H9 (cell line): Measurements from ENCODE around the gene GRIN2D. TPM values are rescaled to one million over a fixed set of nuclear protein-coding genes. Genes with fewer than 3 reads are reported as not detected.

ENCODE experiments used
- DNase-seq: peaks from one replicate; pipeline ENCODE4 v3.0.0-alpha.2; 2017
- H2AFZ ChIP-seq: one replicate; pipeline ENCODE4 v1.6.1; 2013; ENCODE audit warnings: mild to moderate bottlenecking, low read length, control low read depth, moderate library complexity
- H2AK5ac ChIP-seq: 2 replicates; pipeline ENCODE4 v1.6.1; 2013; ENCODE audit warnings: low read length, control low read depth, mixed read lengths; ENCODE audit not compliant: insufficient read length
- H2BK120ac ChIP-seq: one replicate; pipeline ENCODE4 v1.6.1; 2013; ENCODE audit warnings: low read depth, mild to moderate bottlenecking, low read length, control low read depth, inconsistent platforms; ENCODE audit not compliant: poor library complexity, severe bottlenecking
- H2BK12ac ChIP-seq: 2 replicates; pipeline ENCODE4 v1.6.1; 2013; ENCODE audit warnings: low read length, control low read depth, mixed read lengths, low read depth; ENCODE audit not compliant: insufficient read length
- H2BK15ac ChIP-seq: 2 replicates; pipeline ENCODE4 v1.6.1; 2013; ENCODE audit warnings: low read depth, low read length, control low read depth
- H2BK20ac ChIP-seq: one replicate; pipeline ENCODE4 v1.6.1; 2013; ENCODE audit warnings: low read depth, mild to moderate bottlenecking, low read length, control low read depth, inconsistent platforms; ENCODE audit not compliant: poor library complexity, severe bottlenecking
- H2BK5ac ChIP-seq: 2 replicates; pipeline ENCODE4 v1.6.1; 2013; ENCODE audit warnings: low read length, control low read depth, mixed read lengths; ENCODE audit not compliant: insufficient read length
- H3K14ac ChIP-seq: 2 replicates; pipeline ENCODE4 v1.6.1; 2013; ENCODE audit warnings: low read length, control low read depth; ENCODE audit not compliant: insufficient read depth
- H3K18ac ChIP-seq: 2 replicates; pipeline ENCODE4 v1.6.1; 2013; ENCODE audit warnings: low read depth, mild to moderate bottlenecking, mixed read lengths, low read length, control low read depth; ENCODE audit not compliant: insufficient read length
- H3K23ac ChIP-seq: 2 replicates; pipeline ENCODE4 v1.6.1; 2013; ENCODE audit warnings: low read length, control low read depth, mixed read lengths, low read depth; ENCODE audit not compliant: insufficient read length
- H3K23me2 ChIP-seq: 2 replicates; pipeline ENCODE4 v1.6.1; 2013; ENCODE audit warnings: low read depth, mild to moderate bottlenecking, mixed read lengths, low read length, control low read depth; ENCODE audit not compliant: insufficient read length, poor library complexity, severe bottlenecking
- H3K27ac ChIP-seq: 2 replicates; pipeline ENCODE4 v1.5.1; 2013; ENCODE audit warnings: low read length, control low read depth, mixed read lengths, low read depth; ENCODE audit not compliant: insufficient read length
- H3K27me3 ChIP-seq: 2 replicates; pipeline ENCODE4 v1.6.1; 2013; ENCODE audit warnings: low read length, control low read depth, inconsistent platforms; ENCODE audit not compliant: insufficient read depth
- H3K4ac ChIP-seq: 2 replicates; pipeline ENCODE4 v1.6.1; 2013; ENCODE audit warnings: low read depth, mild to moderate bottlenecking, control low read depth, inconsistent platforms, low read length, moderate library complexity
- H3K4me1 ChIP-seq: 2 replicates; pipeline ENCODE4 v1.6.1; 2013; ENCODE audit warnings: low read length, control low read depth, inconsistent platforms; ENCODE audit not compliant: insufficient read depth
- H3K4me2 ChIP-seq: 2 replicates; pipeline ENCODE4 v1.6.1; 2013; ENCODE audit warnings: low read length, control low read depth, mixed read lengths; ENCODE audit not compliant: insufficient read length, insufficient read depth
- H3K56ac ChIP-seq: 2 replicates; pipeline ENCODE4 v1.6.1; 2013; ENCODE audit warnings: low read depth, mild to moderate bottlenecking, mixed read lengths, low read length, control low read depth; ENCODE audit not compliant: insufficient read length
- H3K79me1 ChIP-seq: 2 replicates; pipeline ENCODE4 v1.6.1; 2013; ENCODE audit warnings: low read depth, mild to moderate bottlenecking, moderate library complexity, low read length, control low read depth, inconsistent platforms; ENCODE audit not compliant: insufficient read depth, poor library complexity, severe bottlenecking
- H3K79me2 ChIP-seq: 2 replicates; pipeline ENCODE4 v1.6.1; 2013; ENCODE audit warnings: low read length, control low read depth, inconsistent platforms; ENCODE audit not compliant: insufficient read depth
- H3K9ac ChIP-seq: 2 replicates; pipeline ENCODE4 v1.6.1; 2013; ENCODE audit warnings: low read length, control low read depth, mixed read lengths; ENCODE audit not compliant: insufficient read length; ENCODE audit errors: extremely low read depth
- H3K9me3 ChIP-seq: one replicate; pipeline ENCODE4 v1.6.1; 2013; ENCODE audit warnings: low read depth, low read length, inconsistent platforms; ENCODE audit not compliant: control insufficient read depth
- H3T11ph ChIP-seq: one replicate; pipeline ENCODE4 v1.6.1; 2013; ENCODE audit warnings: mild to moderate bottlenecking, low read length, control low read depth, inconsistent platforms
- H4K20me1 ChIP-seq: one replicate; pipeline ENCODE4 v1.6.1; 2013; ENCODE audit not compliant: control insufficient read depth, insufficient read length, insufficient read depth
- H4K5ac ChIP-seq: 2 replicates; pipeline ENCODE4 v1.6.1; 2013; ENCODE audit warnings: low read depth, mild to moderate bottlenecking, mixed read lengths, low read length, control low read depth; ENCODE audit not compliant: insufficient read length
- H4K8ac ChIP-seq: replicated peaks from 2 replicates; pipeline ENCODE4 v1.6.1; 2013; ENCODE audit warnings: low read length, control low read depth, mixed read lengths, low read depth; ENCODE audit not compliant: insufficient read length
- H4K91ac ChIP-seq: 2 replicates; pipeline ENCODE4 v1.6.1; 2013; ENCODE audit warnings: low read depth, mild to moderate bottlenecking, moderate library complexity, mixed read lengths, low read length, control low read depth; ENCODE audit not compliant: insufficient read length
- H3K27ac Mint-ChIP-seq, 3 experiments: 2 replicates in 2 of 3; 3 replicates in 1 of 3; pipeline ENCODE4 v1.8.0; 2020 to 2021; ENCODE audit warnings: mixed read lengths in 3 of 3, mild to moderate bottlenecking in 1 of 3, moderate library complexity in 1 of 3
- H3K27me3 Mint-ChIP-seq: 2 replicates; pipeline ENCODE4 v1.8.0; 2021; ENCODE audit warnings: low read depth, mild to moderate bottlenecking, moderate library complexity, mixed read lengths
- H3K36me3 Mint-ChIP-seq, 3 experiments: 2 replicates in 2 of 3; 3 replicates in 1 of 3; pipeline ENCODE4 v1.8.0; 2020 to 2021; ENCODE audit warnings: low read depth in 3 of 3, mixed read lengths in 3 of 3; ENCODE audit not compliant: insufficient read depth in 1 of 3
- H3K4me1 Mint-ChIP-seq, 2 experiments: 2 replicates each; pipeline ENCODE4 v1.8.0; 2020; ENCODE audit warnings: mixed read lengths in 2 of 2
- H3K4me3 Mint-ChIP-seq, 2 experiments: 2 replicates in 1 of 2; 3 replicates in 1 of 2; pipeline ENCODE4 v1.8.0; 2020 to 2021; ENCODE audit warnings: mild to moderate bottlenecking in 2 of 2, mixed read lengths in 2 of 2, moderate library complexity in 1 of 2
- H3K9me3 Mint-ChIP-seq, 2 experiments: 2 replicates in 1 of 2; 3 replicates in 1 of 2; pipeline ENCODE4 v1.8.0; 2020; ENCODE audit warnings: mild to moderate bottlenecking in 2 of 2, mixed read lengths in 2 of 2, moderate library complexity in 1 of 2
- CTCF ChIP-seq: fragments of 200-600 bp; sonication (generic); conservative IDR thresholded peaks from 3 replicates; pipeline ENCODE4 v1.8.0; 2021; ENCODE audit warnings: antibody characterized with exemption, mild to moderate bottlenecking
- WGBS: extraction: QIAGEN DNeasy Blood & Tissue Kit; methylation state at CpG from one replicate; pipeline ENCODE4 v1.1.7; 2013; ENCODE audit warnings: missing lambda C conversion rate, low lambda C conversion rate, mixed read lengths; ENCODE audit not compliant: insufficient read length; ENCODE audit errors: extremely low coverage; 5-methylcytosine and 5-hydroxymethylcytosine counted together
- total RNA-seq: library from RNA; stranded (reverse); gene quantifications from 2 replicates; pipeline ENCODE4 v1.2.1, GENCODE V29; 2021

The GRIN2D gene
- total RNA-seq, 1 experiment from 2014 or later: 5.9 TPM

GRCh38 chr19:48395499-48395898 is 2.0 kb downstream of the GRIN2D start:
- H4K5ac ChIP-seq: no peak overlapping the region
- peaks cover 62% of the 10 kb centered on the region for H3K27me3 Mint-ChIP-seq
- peak overlapping the region in 1 of 2 experiments; percentile 84; a peak in 2 of 5 replicates for H3K4me3 Mint-ChIP-seq
- no peak overlapping the region for H3K27ac ChIP-seq
- peaks cover 20% of the 10 kb centered on the region for H3K23me2 ChIP-seq
- H3K27me3 ChIP-seq: peaks cover 8% of the 10 kb centered on the region; the same call in 1 of the 2 replicates
- H3K79me1 ChIP-seq: no peaks in the 10 kb centered on the region
- no peaks in the 10 kb centered on the region; the same call in 1 of the 2 replicates for H3K79me2 ChIP-seq
- no peak overlapping the region for H2AFZ ChIP-seq
- no peak overlapping the region for H2BK120ac ChIP-seq
- no peaks in the 10 kb centered on the region for H3K9me3 ChIP-seq
- no peak overlapping the region for H2BK20ac ChIP-seq
- H4K8ac ChIP-seq: no peak overlapping the region
- no peak overlapping the region for H3K56ac ChIP-seq
- WGBS: no CpG with 5 or more reads among the region's 9 CpGs
- H2BK5ac ChIP-seq: no peak overlapping the region
- H3K36me3 Mint-ChIP-seq: no peaks in the 10 kb centered on the region; a peak in 1 of 7 replicates
- H3K14ac ChIP-seq: no peak overlapping the region
- H2AK5ac ChIP-seq: no peak overlapping the region
- no peak overlapping the region for H3K27ac Mint-ChIP-seq
- peaks cover 6% of the 10 kb centered on the region; the same call in 1 of the 2 replicates for H3K4me1 ChIP-seq
- no peaks in the 10 kb centered on the region; a peak in 1 of 5 replicates for H3K9me3 Mint-ChIP-seq
- no peak overlapping the region for H3K9ac ChIP-seq
- H3K4me2 ChIP-seq: peak overlapping the region; percentile 72
- DNase-seq: no peak
- H4K91ac ChIP-seq: no peak overlapping the region
- H3K18ac ChIP-seq: no peak overlapping the region
- no peak overlapping the region for H2BK15ac ChIP-seq
- H3T11ph ChIP-seq: no peak overlapping the region
- H2BK12ac ChIP-seq: no peak overlapping the region
- no peak for TF ChIP-seq CTCF
- no peaks in the 10 kb centered on the region for H4K20me1 ChIP-seq
- H3K23ac ChIP-seq: no peak overlapping the region
- H3K4ac ChIP-seq: no peak overlapping the region
- H3K4me1 Mint-ChIP-seq: peaks cover 40 to 69% of the 10 kb centered on the region in 2 experiments
